ENCODE results near the gene SMARCE1.

DNA sequence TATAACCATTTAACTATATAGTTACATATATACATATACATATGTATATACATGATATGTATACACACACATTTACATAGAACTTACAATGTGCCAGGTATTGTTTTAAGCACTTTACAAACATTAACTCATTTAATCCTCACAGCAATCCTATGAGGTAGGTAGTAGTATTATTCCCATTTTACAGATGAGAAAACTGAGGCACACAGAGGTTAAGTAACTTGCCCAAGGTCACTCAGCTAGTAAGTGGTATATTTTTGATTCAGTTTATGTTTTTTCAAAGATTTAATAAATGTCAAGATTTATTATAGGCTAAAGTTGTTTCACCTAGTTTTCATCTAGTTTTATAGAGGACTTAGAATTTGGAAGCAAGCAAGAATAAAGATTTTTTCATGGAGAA lies 10.8 kb upstream of the SMARCE1 start:
- no peak for TF ChIP-seq POLR2AphosphoS5 (IDR thresholded peaks at IDR 0.05; ENCODE audit: borderline replicate concordance, low read depth, low read length)
- TF ChIP-seq EZH2 (IDR thresholded peaks at IDR 0.05), result no peak
- TF ChIP-seq FOXP2 (optimal IDR thresholded peaks at IDR 0.05; ENCODE audit: control extremely low read depth, extremely low read length, insufficient read depth), result no peak
